ENCODE data around the gene CNPY4. TPM values are rescaled to one million over a fixed set of nuclear protein-coding genes. Genes with fewer than 3 reads are reported as not detected.
A peak's percentile ranks its signal among the peaks of the same experiment; 100 is the strongest.

Gene CNPY4
- total and polyA plus RNA-seq, 4 donors: 14.0 to 35.0 (median 23.3) TPM

- peak overlapping the region in 1 of 2 donors; percentile 26 for H3K27ac ChIP-seq (ENCODE audit: low read depth in 1 of 2, low read length in 2 of 2)
Observed at GRCh38 chr7:100080907-100081534, 38.4 kb upstream of the CNPY4 start.

GRCh38 chr7:100081535-100082102 is 37.8 kb upstream of the CNPY4 start, which contains the start of gene ZNF3:
Gene ZNF3 (minus strand): TSS chr7:100081723. CDS start chr7:100077357, 4,366 bp downstream.
- Histone ChIP-seq H3K36me3 (ENCODE audit: control insufficient read depth in 1 of 2, insufficient read depth in 2 of 2, low read length in 1 of 2) (peaks cover 0 to 3% of the 10 kb centered on the region in 2 donors), H3K4me1 (ENCODE audit: control insufficient read depth in 1 of 2, insufficient read depth in 2 of 2, low read length in 2 of 2) (no peaks in the 10 kb centered on the region), H3K27ac (ENCODE audit: low read depth in 1 of 2, low read length in 2 of 2) (peak within 1 kb of the TSS in 1 of 2 donors; percentile 26), H3K4me3 (ENCODE audit: low read length in 2 of 2) (peak within 1 kb of the TSS; percentile 61 to 83), H3K27me3 (ENCODE audit: control insufficient read depth in 1 of 2, insufficient read depth in 2 of 2, low read length in 1 of 2) (no peaks in the 10 kb centered on the region), H3K9me3 (ENCODE audit: control insufficient read depth, low read length) (no peaks in the 10 kb centered on the region)
- intact Hi-C loops (cut with DNase I): loop anchor here in 1 of 2 donors (5.0 kb wide), 1 partner anchor 89 kb away; no protein-coding TSS in a partner anchor
- WGBS, 2 donors: 0 to 1% methylated on average over 54 to 55 of the region's 55 CpGs
- ATAC-seq (ENCODE audit: low FRiP score) (peak; percentile 98), DNase-seq (peak; percentile 99)

More at GRCh38 chr7:100080907-100081534, 38.4 kb upstream of the CNPY4 start:
- Histone ChIP-seq H3K9me3 (ENCODE audit: control insufficient read depth, low read length) (no peaks in the 10 kb centered on the region), H3K4me1 (ENCODE audit: control insufficient read depth in 1 of 2, insufficient read depth in 2 of 2, low read length in 2 of 2) (no peaks in the 10 kb centered on the region), H3K36me3 (ENCODE audit: control insufficient read depth in 1 of 2, insufficient read depth in 2 of 2, low read length in 1 of 2) (peaks cover 0 to 3% of the 10 kb centered on the region in 2 donors), H3K4me3 (ENCODE audit: low read length in 2 of 2) (peak overlapping the region; percentile 61 to 83), H3K27me3 (ENCODE audit: control insufficient read depth in 1 of 2, insufficient read depth in 2 of 2, low read length in 1 of 2) (no peaks in the 10 kb centered on the region)
- no peak for ATAC-seq (ENCODE audit: low FRiP score)
- WGBS, 2 donors: 1% methylated on average over 34 of the region's 34 CpGs
- no peak for DNase-seq
- intact Hi-C loops (cut with DNase I): loop anchor here in 1 of 2 donors (5.0 kb wide), 1 partner anchor 89 kb away; no protein-coding TSS in a partner anchor

DNA sequence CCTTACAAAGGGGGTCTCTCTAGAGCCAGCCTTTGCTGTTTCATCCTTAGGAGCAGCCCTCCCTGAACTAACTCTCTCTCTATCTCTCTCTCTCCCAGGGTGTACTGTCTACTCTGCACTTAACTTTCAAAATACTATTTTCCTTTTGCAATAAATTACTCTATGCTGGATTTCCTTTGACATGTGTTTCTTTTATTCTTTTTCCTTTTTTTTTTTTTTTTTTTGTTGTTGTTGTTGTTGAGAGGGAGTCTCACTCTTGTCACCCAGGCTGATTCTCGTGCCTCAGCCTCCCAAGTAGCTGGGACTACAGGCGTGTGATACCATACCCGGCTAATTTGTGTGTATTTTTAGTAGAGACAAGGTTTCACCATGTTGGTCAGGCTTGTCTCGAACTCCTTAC is 36.5 kb upstream of the CNPY4 start:
- no peaks in the 10 kb centered on the region for H3K9me3 ChIP-seq (ENCODE audit: control insufficient read depth, low read length)
- no peak for DNase-seq
- no peak for ATAC-seq (ENCODE audit: low FRiP score)
- H3K4me1 ChIP-seq (ENCODE audit: control insufficient read depth in 1 of 2, insufficient read depth in 2 of 2, low read length in 2 of 2): no peaks in the 10 kb centered on the region
- intact Hi-C loops (cut with DNase I): loop anchor here in 1 of 2 donors (5.0 kb wide), 1 partner anchor 91 kb away; no protein-coding TSS in a partner anchor
- no peak overlapping the region for H3K4me3 ChIP-seq (ENCODE audit: low read length in 2 of 2)
- no peaks in the 10 kb centered on the region for H3K27me3 ChIP-seq (ENCODE audit: control insufficient read depth in 1 of 2, insufficient read depth in 2 of 2, low read length in 1 of 2)
- WGBS, 2 donors: 58 to 61% methylated on average over 4 of the region's 4 CpGs
- H3K27ac ChIP-seq (ENCODE audit: low read depth in 1 of 2, low read length in 2 of 2): no peak overlapping the region
- H3K36me3 ChIP-seq (ENCODE audit: control insufficient read depth in 1 of 2, insufficient read depth in 2 of 2, low read length in 1 of 2): no peaks in the 10 kb centered on the region

DNA sequence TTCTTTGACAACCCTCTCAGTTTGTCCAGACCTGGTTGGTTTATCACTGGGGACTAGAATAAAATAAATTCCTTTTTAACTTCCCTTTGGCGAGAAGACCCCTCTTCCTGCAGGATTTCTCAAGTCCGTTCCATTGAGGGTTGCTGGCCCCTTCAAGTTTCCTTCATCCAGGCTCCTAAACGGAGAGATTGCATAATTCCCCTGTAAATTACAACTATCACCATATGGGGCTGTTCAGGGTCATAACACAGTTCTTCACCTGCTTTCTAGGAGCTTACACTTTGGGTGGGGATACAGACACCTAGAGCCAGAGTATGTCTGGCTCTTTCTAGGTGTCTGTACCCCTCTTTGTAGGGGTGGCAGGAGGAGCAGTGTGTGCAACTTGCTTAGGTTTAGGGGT is 33.9 kb upstream of the CNPY4 start:
- DNase-seq: no peak
- no peak for ATAC-seq (ENCODE audit: low FRiP score)
- intact Hi-C loops (cut with DNase I): loop anchor here in 1 of 2 donors (5.0 kb wide), 1 partner anchor 38 kb away; the partner anchor contains the start of gene ZSCAN21
- Histone ChIP-seq H3K4me3 (ENCODE audit: low read length in 2 of 2) (no peak overlapping the region), H3K4me1 (ENCODE audit: control insufficient read depth in 1 of 2, insufficient read depth in 2 of 2, low read length in 2 of 2) (no peaks in the 10 kb centered on the region), H3K27ac (ENCODE audit: low read depth in 1 of 2, low read length in 2 of 2) (no peak overlapping the region), H3K9me3 (ENCODE audit: control insufficient read depth, low read length) (no peaks in the 10 kb centered on the region), H3K27me3 (ENCODE audit: control insufficient read depth in 1 of 2, insufficient read depth in 2 of 2, low read length in 1 of 2) (no peaks in the 10 kb centered on the region), H3K36me3 (ENCODE audit: control insufficient read depth in 1 of 2, insufficient read depth in 2 of 2, low read length in 1 of 2) (no peaks in the 10 kb centered on the region)
- WGBS, 2 donors: 62 to 66% methylated on average over 3 of the region's 3 CpGs

- 71 to 73% methylated on average over 10 of the region's 10 CpGs for WGBS, 2 donors
- Histone ChIP-seq H3K4me1 (ENCODE audit: control insufficient read depth in 1 of 2, insufficient read depth in 2 of 2, low read length in 2 of 2) (no peaks in the 10 kb centered on the region), H3K4me3 (ENCODE audit: low read length in 2 of 2) (no peak overlapping the region), H3K27ac (ENCODE audit: low read depth in 1 of 2, low read length in 2 of 2) (no peak overlapping the region), H3K36me3 (ENCODE audit: control insufficient read depth in 1 of 2, insufficient read depth in 2 of 2, low read length in 1 of 2) (peaks cover 0 to 8% of the 10 kb centered on the region in 2 donors), H3K27me3 (ENCODE audit: control insufficient read depth in 1 of 2, insufficient read depth in 2 of 2, low read length in 1 of 2) (no peaks in the 10 kb centered on the region), H3K9me3 (ENCODE audit: control insufficient read depth, low read length) (no peaks in the 10 kb centered on the region)
- ATAC-seq (ENCODE audit: low FRiP score): no peak
- DNase-seq: no peak
- intact Hi-C loops (cut with DNase I): loop anchor here in 1 of 2 donors (5.0 kb wide), 1 partner anchor 40 kb away; the partner anchor contains the start of gene ZSCAN21
Observed at GRCh38 chr7:100087055-100087750, 32.2 kb upstream of the CNPY4 start.

DNA sequence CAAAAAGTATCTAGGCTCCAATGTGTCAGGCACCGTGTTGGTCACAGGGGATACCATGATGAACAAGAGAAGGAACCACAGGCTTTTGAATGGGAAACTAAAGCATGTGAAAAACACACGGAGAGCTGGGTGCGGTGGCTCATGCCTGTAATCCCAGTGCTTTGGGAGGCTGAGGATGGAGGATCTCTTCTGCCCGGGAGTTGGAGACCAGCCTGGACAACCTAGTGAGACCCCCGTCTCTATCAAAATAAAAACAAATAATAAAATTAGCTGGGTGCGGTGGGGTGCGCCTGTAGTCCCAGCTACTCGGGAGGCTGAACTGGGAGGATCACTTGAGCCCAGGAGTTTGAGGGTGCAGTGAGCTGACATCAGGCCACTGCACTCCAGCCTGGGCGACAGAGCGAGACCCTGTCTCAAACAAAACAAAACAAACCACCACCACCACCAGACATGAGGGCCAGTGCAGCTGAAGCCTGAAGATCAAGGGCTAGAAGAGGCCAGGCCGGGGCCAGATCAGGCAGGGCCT is 31.3 kb upstream of the CNPY4 start:
- no peaks in the 10 kb centered on the region for H3K27me3 ChIP-seq (ENCODE audit: control insufficient read depth in 1 of 2, insufficient read depth in 2 of 2, low read length in 1 of 2)
- peak overlapping the region in 1 of 2 donors; percentile 4 for H3K27ac ChIP-seq (ENCODE audit: low read depth in 1 of 2, low read length in 2 of 2)
- DNase-seq (no peak), ATAC-seq (ENCODE audit: low FRiP score) (no peak)
- intact Hi-C loops (cut with DNase I): loop anchor here in 1 of 2 donors (5.0 kb wide), 1 partner anchor 41 kb away; the partner anchor contains the start of gene ZSCAN21
- H3K4me1 ChIP-seq (ENCODE audit: control insufficient read depth in 1 of 2, insufficient read depth in 2 of 2, low read length in 2 of 2): no peaks in the 10 kb centered on the region
- H3K9me3 ChIP-seq (ENCODE audit: control insufficient read depth, low read length): no peaks in the 10 kb centered on the region
- peak overlapping the region in 1 of 2 donors; percentile 64 for H3K4me3 ChIP-seq (ENCODE audit: low read length in 2 of 2)
- H3K36me3 ChIP-seq (ENCODE audit: control insufficient read depth in 1 of 2, insufficient read depth in 2 of 2, low read length in 1 of 2): peaks cover 0 to 8% of the 10 kb centered on the region in 2 donors
- WGBS, 2 donors: 68 to 72% methylated on average over 11 of the region's 11 CpGs

DNA sequence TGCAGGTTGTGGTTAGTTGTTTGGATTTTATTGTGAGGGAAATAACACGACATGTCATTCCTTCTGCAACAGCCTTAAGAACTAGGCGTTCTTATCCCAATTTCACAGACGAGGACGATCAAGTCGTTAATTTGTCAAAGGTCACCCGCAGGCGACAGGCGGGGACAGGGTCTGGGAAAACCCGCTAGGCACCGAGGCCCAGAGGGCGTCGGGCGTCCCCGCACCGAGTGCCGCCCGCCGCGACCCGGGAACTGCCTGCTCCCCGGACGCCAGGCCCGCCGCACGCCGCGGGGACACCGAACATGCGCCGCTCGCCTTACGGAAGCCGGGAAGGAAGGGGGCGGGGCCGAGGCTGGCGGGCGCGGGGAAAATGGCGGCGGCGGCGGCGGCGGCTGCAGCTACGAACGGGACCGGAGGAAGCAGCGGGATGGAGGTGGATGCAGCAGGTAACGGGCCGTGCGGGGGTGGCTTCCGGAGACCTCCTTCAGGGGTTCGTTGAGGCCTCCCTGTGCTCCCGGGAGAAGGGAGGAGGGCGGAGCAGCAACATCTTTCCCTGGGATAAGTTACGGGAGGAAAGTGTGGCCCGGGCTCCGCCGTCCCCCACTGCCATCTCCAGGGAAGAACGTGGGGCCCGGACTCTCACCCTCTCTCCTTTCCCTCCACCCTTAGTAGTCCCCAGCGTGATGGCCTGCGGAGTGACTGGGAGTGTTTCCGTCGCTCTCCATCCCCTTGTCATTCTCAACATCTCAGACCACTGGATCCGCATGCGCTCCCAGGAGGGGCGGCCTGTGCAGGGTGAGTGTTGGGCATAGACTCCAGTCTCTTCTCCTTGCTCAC is 30.6 kb upstream of the CNPY4 start, which contains the start of gene COPS6:
TSS of gene COPS6 (plus strand) at position 349 of the 837 bp plus-strand sequence. CDS start at position 371, 22 bp downstream.
- H3K27me3 ChIP-seq (ENCODE audit: control insufficient read depth in 1 of 2, insufficient read depth in 2 of 2, low read length in 1 of 2): no peaks in the 10 kb centered on the region
- DNase-seq: peak; percentile 91 to 96
- H3K27ac ChIP-seq (ENCODE audit: low read depth in 1 of 2, low read length in 2 of 2): peak within 1 kb of the TSS in 1 of 2 donors; percentile 4
- peaks cover 0 to 8% of the 10 kb centered on the region in 2 donors for H3K36me3 ChIP-seq (ENCODE audit: control insufficient read depth in 1 of 2, insufficient read depth in 2 of 2, low read length in 1 of 2)
- intact Hi-C loops (cut with DNase I): loop anchor here in 1 of 2 donors (5.0 kb wide), 1 partner anchor 42 kb away; the partner anchor contains the start of gene ZSCAN21
- H3K4me1 ChIP-seq (ENCODE audit: control insufficient read depth in 1 of 2, insufficient read depth in 2 of 2, low read length in 2 of 2): no peaks in the 10 kb centered on the region
- 0% methylated on average over 62 to 68 of the region's 68 CpGs for WGBS, 2 donors
- H3K4me3 ChIP-seq (ENCODE audit: low read length in 2 of 2): peak within 1 kb of the TSS; percentile 20 to 64
- ATAC-seq (ENCODE audit: low FRiP score): peak; percentile 93
- no peaks in the 10 kb centered on the region for H3K9me3 ChIP-seq (ENCODE audit: control insufficient read depth, low read length)

Measured in aorta (tissue), 5 donors.